OCI-LY1 (cell line): ENCODE results near the gene PYY.

Source experiments
- H2AFZ ChIP-seq: fragments of 200-600 bp; sonication (generic), shearing (Covaris generic); 2 replicates; pipeline ENCODE4 v1.6.0; 2014; ENCODE audit warnings: antibody characterized with exemption, mild to moderate bottlenecking, low read length
- H3F3A ChIP-seq: fragments of 200-600 bp; sonication (generic), shearing (Covaris generic); 2 replicates; pipeline ENCODE4 v1.6.0; 2014; ENCODE audit warnings: mild to moderate bottlenecking, antibody characterized with exemption, low read length, moderate library complexity; ENCODE audit not compliant: insufficient read depth
- H3K27ac ChIP-seq: fragments of 200-600 bp; sonication (generic); 2 replicates; pipeline ENCODE4 v1.5.1; 2014; ENCODE audit warnings: low read length, mixed run types, mild to moderate bottlenecking, low read depth; ENCODE audit not compliant: poor library complexity, severe bottlenecking
- H3K27me3 ChIP-seq: fragments of 200-600 bp; sonication (generic); 2 replicates; pipeline ENCODE4 v1.6.0; 2014; ENCODE audit warnings: antibody characterized with exemption, mild to moderate bottlenecking, low read length, moderate library complexity; ENCODE audit not compliant: insufficient read depth
- H3K36me3 ChIP-seq: fragments of 200-600 bp; sonication (generic); 2 replicates; pipeline ENCODE4 v1.6.1; 2014; ENCODE audit warnings: mild to moderate bottlenecking, antibody characterized with exemption, low read length, moderate library complexity, mixed read lengths; ENCODE audit not compliant: insufficient read depth
- H3K4me1 ChIP-seq: fragments of 200-600 bp; sonication (generic); 2 replicates; pipeline ENCODE4 v1.5.1; 2014; ENCODE audit warnings: mild to moderate bottlenecking, low read length, moderate library complexity; ENCODE audit not compliant: insufficient read depth, severe bottlenecking
- H3K4me2 ChIP-seq: fragments of 200-600 bp; sonication (generic), shearing (Covaris generic); 2 replicates; pipeline ENCODE4 v1.6.1; 2014; ENCODE audit warnings: low read length
- H3K4me3 ChIP-seq: fragments of 200-600 bp; sonication (generic); 2 replicates; pipeline ENCODE4 v1.5.1; 2014; ENCODE audit warnings: low read length, low read depth, mild to moderate bottlenecking, mixed read lengths; ENCODE audit not compliant: poor library complexity, severe bottlenecking
- H3K79me2 ChIP-seq: fragments of 200-600 bp; shearing (Covaris generic); 2 replicates; pipeline ENCODE4 v1.6.1; 2016; ENCODE audit warnings: mixed run types, low read length, mixed read lengths; ENCODE audit not compliant: insufficient read depth
- H3K9ac ChIP-seq: fragments of 200-600 bp; sonication (generic), shearing (Covaris generic); 2 replicates; pipeline ENCODE4 v1.6.1; 2014; ENCODE audit warnings: mild to moderate bottlenecking, low read length, mixed read lengths
- H3K9me2 ChIP-seq: fragments of 200-600 bp; sonication (generic), shearing (Covaris generic); 2 replicates; pipeline ENCODE4 v1.6.1; 2014; ENCODE audit warnings: low read depth, mild to moderate bottlenecking, low read length, mixed read lengths
- H3K9me3 ChIP-seq: fragments of 200-600 bp; shearing (Covaris generic); 2 replicates; pipeline ENCODE4 v1.6.1; 2014; ENCODE audit warnings: low read length, mixed read lengths
- H4K20me1 ChIP-seq: fragments of 200-600 bp; sonication (generic), shearing (Covaris generic); 2 replicates; pipeline ENCODE4 v1.6.0; 2016; ENCODE audit warnings: mild to moderate bottlenecking, low read length; ENCODE audit not compliant: insufficient read depth
- EZH2 ChIP-seq: fragments of 200-600 bp; sonication (generic), shearing (Covaris generic); IDR thresholded peaks from 2 replicates; pipeline ENCODE4 v1.8.0; 2017; ENCODE audit warnings: borderline replicate concordance, mixed run types, mild to moderate bottlenecking, antibody characterized with exemption, low read length, moderate library complexity, mixed read lengths
- TF ChIP-seq, protein P1 (sequence below): fragments of 200-600 bp; sonication (generic), shearing (Covaris generic); IDR thresholded peaks from 2 replicates; pipeline ENCODE4 v1.5.1; 2017; ENCODE audit warnings: mild to moderate bottlenecking, antibody characterized with exemption, low read length, moderate library complexity, mixed read lengths

Gene PYY

DNA sequence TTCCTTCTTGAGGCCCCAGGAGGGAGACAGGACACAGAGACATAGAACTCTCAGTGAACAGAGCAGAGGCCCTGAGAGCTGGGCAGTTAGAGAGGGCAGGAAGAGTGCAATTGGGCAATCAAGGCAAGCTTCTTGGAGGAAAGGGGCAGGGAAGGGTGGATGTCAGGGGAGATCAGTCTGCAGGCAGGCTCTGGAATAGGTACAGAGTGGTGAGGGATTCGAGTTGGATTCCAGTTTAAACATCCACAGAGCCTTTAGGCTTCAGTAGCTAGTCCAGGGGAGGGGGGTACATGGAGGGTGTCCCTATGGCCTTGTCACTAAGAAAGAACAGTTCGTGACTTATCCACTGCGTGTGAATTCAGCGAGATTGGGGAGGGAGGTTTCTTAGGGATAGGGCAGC is 2.0 kb downstream of the PYY start:
- no peak overlapping the region for H3K27ac ChIP-seq

DNA sequence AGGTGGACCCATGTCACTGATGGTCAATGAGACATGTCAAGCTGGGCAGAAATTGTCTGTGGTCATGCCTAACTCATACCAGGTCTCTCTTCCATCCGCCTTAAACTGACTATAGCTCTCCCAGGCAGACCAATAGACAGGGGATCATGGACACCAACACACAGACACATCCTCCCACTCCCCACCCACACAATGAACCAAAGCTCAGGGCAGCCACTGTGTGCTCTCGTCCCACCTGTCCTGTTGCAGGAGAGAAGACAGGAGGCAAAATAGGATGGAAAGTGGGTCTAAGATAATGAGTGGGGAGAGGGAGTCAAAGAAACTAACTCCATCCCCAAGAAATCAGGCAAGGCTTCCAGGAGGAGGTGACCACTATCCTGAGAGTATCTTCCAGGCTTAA is 3.2 kb downstream of the PYY start:
- Histone ChIP-seq H4K20me1 (no peaks in the 10 kb centered on the region), H3K9me2 (no peaks in the 10 kb centered on the region), H3K79me2 (no peaks in the 10 kb centered on the region), H3K9me3 (no peaks in the 10 kb centered on the region), H3K36me3 (no peaks in the 10 kb centered on the region), H3K4me2 (no peak overlapping the region), H3K27ac (no peak overlapping the region), H3K4me3 (no peak overlapping the region), H3F3A (no peaks in the 10 kb centered on the region), H2AFZ (no peak overlapping the region), H3K9ac (no peak overlapping the region), H3K27me3 (no peaks in the 10 kb centered on the region; the same call in 1 of the 2 replicates), H3K4me1 (no peaks in the 10 kb centered on the region)
- no peak for TF ChIP-seq EZH2
- TF ChIP-seq, protein P1, sequence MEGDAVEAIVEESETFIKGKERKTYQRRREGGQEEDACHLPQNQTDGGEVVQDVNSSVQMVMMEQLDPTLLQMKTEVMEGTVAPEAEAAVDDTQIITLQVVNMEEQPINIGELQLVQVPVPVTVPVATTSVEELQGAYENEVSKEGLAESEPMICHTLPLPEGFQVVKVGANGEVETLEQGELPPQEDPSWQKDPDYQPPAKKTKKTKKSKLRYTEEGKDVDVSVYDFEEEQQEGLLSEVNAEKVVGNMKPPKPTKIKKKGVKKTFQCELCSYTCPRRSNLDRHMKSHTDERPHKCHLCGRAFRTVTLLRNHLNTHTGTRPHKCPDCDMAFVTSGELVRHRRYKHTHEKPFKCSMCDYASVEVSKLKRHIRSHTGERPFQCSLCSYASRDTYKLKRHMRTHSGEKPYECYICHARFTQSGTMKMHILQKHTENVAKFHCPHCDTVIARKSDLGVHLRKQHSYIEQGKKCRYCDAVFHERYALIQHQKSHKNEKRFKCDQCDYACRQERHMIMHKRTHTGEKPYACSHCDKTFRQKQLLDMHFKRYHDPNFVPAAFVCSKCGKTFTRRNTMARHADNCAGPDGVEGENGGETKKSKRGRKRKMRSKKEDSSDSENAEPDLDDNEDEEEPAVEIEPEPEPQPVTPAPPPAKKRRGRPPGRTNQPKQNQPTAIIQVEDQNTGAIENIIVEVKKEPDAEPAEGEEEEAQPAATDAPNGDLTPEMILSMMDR: no peak

More for the DNA sequence above, 2.0 kb downstream of the PYY start:
- no peaks in the 10 kb centered on the region for H4K20me1 ChIP-seq
- no peaks in the 10 kb centered on the region for H3K9me2 ChIP-seq
- no peak overlapping the region for H3K9ac ChIP-seq
- H3F3A ChIP-seq: no peaks in the 10 kb centered on the region
- H3K4me2 ChIP-seq: no peak overlapping the region
- H3K36me3 ChIP-seq: no peaks in the 10 kb centered on the region
- H3K9me3 ChIP-seq: no peaks in the 10 kb centered on the region
- TF ChIP-seq EZH2: no peak
- TF ChIP-seq, protein P1: no peak
- no peaks in the 10 kb centered on the region for H3K79me2 ChIP-seq
- no peak overlapping the region for H2AFZ ChIP-seq
- no peaks in the 10 kb centered on the region; the same call in 1 of the 2 replicates for H3K27me3 ChIP-seq
- H3K4me3 ChIP-seq: no peak overlapping the region
- H3K4me1 ChIP-seq: no peaks in the 10 kb centered on the region

DNA sequence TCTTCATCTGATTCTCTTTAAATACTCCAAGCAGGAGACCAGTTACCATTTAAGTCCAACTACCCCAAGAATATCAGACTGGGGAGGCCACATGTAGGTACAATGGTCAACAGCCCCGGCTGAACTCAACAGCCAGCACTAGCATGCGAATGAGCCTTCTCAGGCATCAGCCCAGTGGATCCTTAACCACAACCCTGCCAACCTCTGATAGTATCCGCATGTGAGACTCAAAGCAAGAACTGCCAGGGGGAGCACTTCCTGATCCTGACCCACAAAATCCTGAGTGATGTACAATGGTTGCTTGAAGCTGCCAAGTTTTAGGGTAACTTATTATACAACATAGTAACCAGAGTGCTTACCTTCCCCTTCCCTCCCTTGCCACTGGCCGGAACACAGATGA is 4.0 kb downstream of the PYY start:
- H3K9me3 ChIP-seq: no peaks in the 10 kb centered on the region
- H3K4me1 ChIP-seq: no peaks in the 10 kb centered on the region
- H3K27me3 ChIP-seq: no peaks in the 10 kb centered on the region; the same call in 1 of the 2 replicates
- no peak overlapping the region for H3K27ac ChIP-seq
- no peak overlapping the region for H3K9ac ChIP-seq
- H3K4me3 ChIP-seq: no peak overlapping the region
- no peak for TF ChIP-seq EZH2
- TF ChIP-seq, protein P1: no peak
- H3K9me2 ChIP-seq: no peaks in the 10 kb centered on the region
- no peaks in the 10 kb centered on the region for H4K20me1 ChIP-seq
- no peaks in the 10 kb centered on the region for H3K79me2 ChIP-seq
- H2AFZ ChIP-seq: no peak overlapping the region
- H3K36me3 ChIP-seq: no peaks in the 10 kb centered on the region
- no peaks in the 10 kb centered on the region for H3F3A ChIP-seq
- H3K4me2 ChIP-seq: no peak overlapping the region
